Activated CD8-positive, alpha-beta memory T cell treated with anti-CD3 and anti-CD28 coated beads for 48 hours (primary cell): Measurements from ENCODE around the gene PHACTR2.
"Not testable (repeated sequence)": the region's sequence is repeated elsewhere in the genome, so short reads cannot be mapped to it uniquely, and the experiment has no call there.

ENCODE experiments used
- DNase-seq, 3 experiments: peaks; one replicate each; pipeline ENCODE4 v3.0.0-alpha.2; 2020; ENCODE audit warnings: low read depth in 2 of 3, low spot score in 2 of 3

Gene PHACTR2

GRCh38 chr6:143761074-143761473 is 83.3 kb downstream of the PHACTR2 start:
- no peak for DNase-seq

- no peak for DNase-seq
Observed at GRCh38 chr6:143762126-143762525, 84.4 kb downstream of the PHACTR2 start.

GRCh38 chr6:143765422-143766184 is 87.8 kb downstream of the PHACTR2 start:
- no peak for DNase-seq

- no peak for DNase-seq
Observed at GRCh38 chr6:143766185-143766553, 88.4 kb downstream of the PHACTR2 start.

- DNase-seq: no peak
Observed at GRCh38 chr6:143767433-143767832, 89.7 kb downstream of the PHACTR2 start.

- DNase-seq: no peak
Observed at GRCh38 chr6:143772116-143773086, 94.6 kb downstream of the PHACTR2 start.

- DNase-seq: no peak
Observed at GRCh38 chr6:143773506-143774150, 95.9 kb downstream of the PHACTR2 start.

GRCh38 chr6:143774347-143774746 is 96.6 kb downstream of the PHACTR2 start:
- DNase-seq: no peak

- DNase-seq: no peak
Observed at GRCh38 chr6:143775336-143775735, 97.6 kb downstream of the PHACTR2 start.

GRCh38 chr6:143778926-143779325 is 101.2 kb downstream of the PHACTR2 start:
- DNase-seq: no peak

- no peak for DNase-seq
Observed at GRCh38 chr6:143782481-143782880, 104.7 kb downstream of the PHACTR2 start.

GRCh38 chr6:143783077-143783476 is 105.3 kb downstream of the PHACTR2 start:
- DNase-seq: no peak

GRCh38 chr6:143784316-143784715 is 106.6 kb downstream of the PHACTR2 start:
- DNase-seq: no peak

GRCh38 chr6:143786371-143786770 is 108.6 kb downstream of the PHACTR2 start:
- DNase-seq: not testable (repeated sequence)

GRCh38 chr6:143792402-143793279 is 114.9 kb downstream of the PHACTR2 start:
- DNase-seq: no peak

GRCh38 chr6:143793280-143793619 is 115.5 kb downstream of the PHACTR2 start:
- DNase-seq: no peak

- not testable (repeated sequence) for DNase-seq
Observed at GRCh38 chr6:143796551-143796950, 118.8 kb downstream of the PHACTR2 start.

GRCh38 chr6:143798487-143798886 is 120.7 kb downstream of the PHACTR2 start:
- not testable (repeated sequence) for DNase-seq

GRCh38 chr6:143802833-143803565 is 125.2 kb downstream of the PHACTR2 start:
- DNase-seq: no peak
